GM12801 (cell line): Measurements from ENCODE around the gene TEX2.

ENCODE experiments used
- CTCF ChIP-seq: IDR thresholded peaks from one replicate; pipeline ENCODE4 v1.5.1; 2011; ENCODE audit warnings: control low read depth; ENCODE audit not compliant: insufficient read length; ENCODE audit errors: extremely low read depth

The TEX2 gene

GRCh38 chr17:64178011-64178825, 84.8 kb downstream of the TEX2 start:
- TF ChIP-seq CTCF: no peak

- no peak for TF ChIP-seq CTCF
Measured at GRCh38 chr17:64177311-64178010, 85.6 kb downstream of the TEX2 start.

- TF ChIP-seq CTCF: no peak
Measured at GRCh38 chr17:64176556-64176955, 86.5 kb downstream of the TEX2 start.

GRCh38 chr17:64174686-64175456, 88.2 kb downstream of the TEX2 start:
- no peak for TF ChIP-seq CTCF

DNA sequence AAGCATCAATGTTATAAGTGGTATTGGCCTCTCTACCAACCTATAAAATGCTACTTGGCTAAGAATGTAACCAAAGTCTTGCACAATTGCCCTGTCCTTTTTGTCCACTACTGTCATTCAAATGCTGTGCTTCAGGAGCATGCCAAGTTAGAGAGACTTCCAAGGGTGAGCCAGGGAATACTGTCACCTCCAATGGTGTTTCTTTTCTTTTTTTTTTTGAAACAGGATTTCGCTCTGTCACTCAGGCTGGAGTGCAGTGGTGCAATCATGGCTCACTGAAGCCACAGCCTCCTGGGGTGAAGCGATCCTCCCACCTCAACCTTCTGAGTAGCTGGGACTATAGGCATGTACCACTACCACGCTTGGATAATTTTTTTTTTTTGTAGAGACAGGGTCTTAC, 89.4 kb downstream of the TEX2 start:
- no peak for TF ChIP-seq CTCF

GRCh38 chr17:64172510-64172909, 90.5 kb downstream of the TEX2 start:
- TF ChIP-seq CTCF: no peak

- TF ChIP-seq CTCF: no peak
Measured at GRCh38 chr17:64171041-64171440, 92.0 kb downstream of the TEX2 start.
